B cell (primary cell): Measurements from ENCODE around the gene SLC9A5. TPM values are rescaled to one million over a fixed set of nuclear protein-coding genes. Genes with fewer than 3 reads are reported as not detected.

Experiments used
- ATAC-seq: fragments of 200-7000 bp; cut with Tn5 transposase; one replicate; pipeline ENCODE4 v1.10.0; 2021; ENCODE audit warnings: low read depth, mild to moderate bottlenecking, moderate number of reproducible peaks, moderate library complexity
- CTCF ChIA-PET: fragments of 350-600 bp; sonication (Branson Sonifier 250); formaldehyde crosslinking; loops from one replicate; lab custom pipeline; 2021; ENCODE audit warnings: antibody characterized with exemption, inconsistent platforms; lab: Charles Lee
- POLR2A ChIA-PET: fragments of 350-600 bp; sonication (Branson Sonifier 250); formaldehyde crosslinking; loops from one replicate; lab custom pipeline; 2021; ENCODE audit warnings: antibody characterized with exemption; lab: Charles Lee
- DNase-seq: peaks from one replicate; pipeline ENCODE4 v3.0.0; 2013
- H2AFZ ChIP-seq: 2 replicates; pipeline ENCODE4 v1.6.1; 2012; ENCODE audit warnings: mild to moderate bottlenecking, low read depth, low read length; ENCODE audit not compliant: insufficient read depth, poor library complexity, severe bottlenecking
- H3K27ac ChIP-seq, 2 donors: 1 replicate in 1 of 2; 2 replicates in 1 of 2; pipeline ENCODE4 v1.5.1; 2012 to 2013; ENCODE audit warnings: low read length in 2 of 2, mild to moderate bottlenecking in 2 of 2, moderate library complexity in 1 of 2
- H3K27me3 ChIP-seq, 4 experiments: fragments of 200-600 bp in 1 of 4; sonication (generic) in 1 of 4; replicated peaks in 1 of 4; 1 replicate in 2 of 4; 2 replicates in 2 of 4; pipeline versions ENCODE4 v1.6.1 to v1.7.0; 2013 to 2016; ENCODE audit warnings: low read length in 3 of 4, mild to moderate bottlenecking in 2 of 4, mixed read lengths in 1 of 4, moderate library complexity in 1 of 4; ENCODE audit not compliant: insufficient read depth in 4 of 4, control insufficient read depth in 3 of 4; ENCODE audit errors: control extremely low read depth in 1 of 4
- H3K36me3 ChIP-seq, 2 experiments: replicated peaks in 1 of 2; 1 replicate in 1 of 2; 2 replicates in 1 of 2; pipeline versions ENCODE4 v1.6.1 to v1.7.1; 2013; ENCODE audit warnings: low read length in 1 of 2; ENCODE audit not compliant: insufficient read depth in 2 of 2, control insufficient read depth in 1 of 2; ENCODE audit errors: control extremely low read depth in 1 of 2, extremely low read depth in 1 of 2
- H3K4me1 ChIP-seq, 2 donors: fragments of 200-600 bp in 1 of 2; sonication (generic) in 1 of 2; 1 replicate in 1 of 2; 2 replicates in 1 of 2; pipeline versions ENCODE4 v1.5.1 to v1.6.1; 2013 to 2017; ENCODE audit warnings: low read length in 2 of 2; ENCODE audit not compliant: control insufficient read depth in 2 of 2, insufficient read depth in 2 of 2
- H3K4me2 ChIP-seq: replicated peaks from 2 replicates; pipeline ENCODE3; 2012; ENCODE audit warnings: mild to moderate bottlenecking, low read depth, low read length; ENCODE audit not compliant: poor library complexity, severe bottlenecking
- H3K4me3 ChIP-seq, 5 experiments: fragments of 200-600 bp in 1 of 5; sonication (generic) in 1 of 5; 1 replicate in 3 of 5; 2 replicates in 2 of 5; pipeline versions ENCODE4 v1.5.1 to v1.7.0; 2011 to 2016; ENCODE audit warnings: low read length in 4 of 5, mild to moderate bottlenecking in 4 of 5, low read depth in 2 of 5, control low read depth in 1 of 5, moderate library complexity in 1 of 5; ENCODE audit not compliant: insufficient read depth in 1 of 5; ENCODE audit errors: control extremely low read depth in 1 of 5, extremely low read depth in 1 of 5
- H3K79me2 ChIP-seq: fragments of 200-600 bp; sonication (generic); one replicate; pipeline ENCODE4 v1.6.0; 2016; ENCODE audit warnings: low read length; ENCODE audit not compliant: control insufficient read depth, insufficient read depth
- H3K9ac ChIP-seq: fragments of 200-600 bp; sonication (generic); 2 replicates; pipeline ENCODE4 v1.6.1; 2017; ENCODE audit warnings: mild to moderate bottlenecking, low read length, moderate library complexity
- H3K9me3 ChIP-seq, 3 donors: one replicate each; pipeline versions ENCODE4 v1.6.1 to v1.7.1; 2013; ENCODE audit warnings: low read length in 2 of 3; ENCODE audit not compliant: control insufficient read depth in 2 of 3, insufficient read depth in 1 of 3; ENCODE audit errors: control extremely low read depth in 1 of 3
- H4K20me1 ChIP-seq: 2 replicates; pipeline ENCODE4 v1.6.0; 2012; ENCODE audit warnings: mild to moderate bottlenecking, low read length; ENCODE audit not compliant: insufficient read depth, control insufficient read depth, poor library complexity, severe bottlenecking
- H3K27ac Mint-ChIP-seq: one replicate; pipeline ENCODE4 v1.8.0; 2021; ENCODE audit warnings: mixed read lengths
- H3K27me3 Mint-ChIP-seq: one replicate; pipeline ENCODE4 v1.8.0; 2021; ENCODE audit warnings: mixed read lengths
- H3K4me1 Mint-ChIP-seq: one replicate; pipeline ENCODE4 v1.8.0; 2021; ENCODE audit warnings: mixed read lengths
- H3K4me3 Mint-ChIP-seq: one replicate; pipeline ENCODE4 v1.8.0; 2021; ENCODE audit warnings: mixed read lengths
- H3K9me3 Mint-ChIP-seq: one replicate; pipeline ENCODE4 v1.8.0; 2022; ENCODE audit warnings: mixed read lengths; ENCODE audit not compliant: insufficient read depth
- EZH2 ChIP-seq: IDR thresholded peaks from 2 replicates; pipeline ENCODE4 v1.6.1; 2012; ENCODE audit warnings: borderline replicate concordance, low read depth, mild to moderate bottlenecking, moderate library complexity, low read length; ENCODE audit not compliant: insufficient read depth, poor library complexity, severe bottlenecking
- WGBS: methylation state at CpG from one replicate; pipeline ENCODE4 v1.1.5; 2013; ENCODE audit warnings: missing lambda C conversion rate; ENCODE audit not compliant: insufficient coverage; 5-methylcytosine and 5-hydroxymethylcytosine counted together
- intact Hi-C: fragments of 100-400 bp; cut with micrococcal nuclease; formaldehyde crosslinking; loops from one replicate; pipeline ENCODE4 v1.10.0; 2022
- polyA plus RNA-seq: library from polyadenylated mRNA; depleted of rRNA; stranded (reverse); fragments of >200 nt; gene quantifications from 2 replicates; pipeline ENCODE4 v1.2.3, GENCODE V29; 2012
- total RNA-seq, 2 donors: library from RNA; stranded (reverse); fragments of 120-200 nt in 1 of 2; gene quantifications; 1 replicate in 1 of 2; 2 replicates in 1 of 2; pipeline versions ENCODE4 v1.2.3 to v1.2.4, GENCODE V29; 2013 to 2022
- TF ChIP-seq, protein P1 (sequence below): fragments of 200-600 bp; IDR thresholded peaks from one replicate; pipeline ENCODE4 v1.8.0; 2022; ENCODE audit warnings: antibody characterized with exemption, mild to moderate bottlenecking

Gene SLC9A5
- total and polyA plus RNA-seq, 2 donors (not counting 1 experiment from before 2014, with no cell fraction given) = 1.7 TPM

DNA sequence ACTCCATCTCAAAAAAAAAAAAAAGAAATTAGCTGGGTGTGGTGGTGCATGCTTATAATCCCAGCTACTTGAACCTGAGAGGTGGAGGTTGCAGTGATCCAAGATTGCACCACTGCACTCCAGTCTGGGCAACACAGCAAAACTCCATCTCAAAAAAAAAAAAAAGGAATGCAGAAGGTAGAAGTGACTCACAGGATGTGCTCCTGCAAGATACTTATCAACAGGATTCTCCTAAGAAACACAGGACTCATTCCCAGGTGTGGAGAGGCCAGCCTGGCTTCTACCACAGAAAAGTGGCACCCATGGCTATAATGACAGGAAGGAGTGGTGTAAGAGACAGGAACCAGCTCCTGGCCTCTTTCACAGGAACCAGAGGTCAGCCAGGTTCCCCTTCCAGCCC, 36.0 kb upstream of the SLC9A5 start:
- Histone ChIP-seq H3K9me3 (no peaks in the 10 kb centered on the region), H3K4me1 (no peaks in the 10 kb centered on the region), H2AFZ (no peak overlapping the region), H3K27ac (no peak overlapping the region), H3K4me3 (no peak overlapping the region), H3K9ac (no peak overlapping the region), H3K4me2 (no peak overlapping the region), H3K27me3 (no peaks in the 10 kb centered on the region), H4K20me1 (no peaks in the 10 kb centered on the region), H3K79me2 (no peaks in the 10 kb centered on the region), H3K36me3 (no peaks in the 10 kb centered on the region)
- Mint-ChIP-seq H3K9me3 (no peaks in the 10 kb centered on the region), H3K27ac (no peak overlapping the region), H3K4me3 (no peak overlapping the region), H3K4me1 (no peaks in the 10 kb centered on the region), H3K27me3 (no peaks in the 10 kb centered on the region)
- TF ChIP-seq, protein P1, sequence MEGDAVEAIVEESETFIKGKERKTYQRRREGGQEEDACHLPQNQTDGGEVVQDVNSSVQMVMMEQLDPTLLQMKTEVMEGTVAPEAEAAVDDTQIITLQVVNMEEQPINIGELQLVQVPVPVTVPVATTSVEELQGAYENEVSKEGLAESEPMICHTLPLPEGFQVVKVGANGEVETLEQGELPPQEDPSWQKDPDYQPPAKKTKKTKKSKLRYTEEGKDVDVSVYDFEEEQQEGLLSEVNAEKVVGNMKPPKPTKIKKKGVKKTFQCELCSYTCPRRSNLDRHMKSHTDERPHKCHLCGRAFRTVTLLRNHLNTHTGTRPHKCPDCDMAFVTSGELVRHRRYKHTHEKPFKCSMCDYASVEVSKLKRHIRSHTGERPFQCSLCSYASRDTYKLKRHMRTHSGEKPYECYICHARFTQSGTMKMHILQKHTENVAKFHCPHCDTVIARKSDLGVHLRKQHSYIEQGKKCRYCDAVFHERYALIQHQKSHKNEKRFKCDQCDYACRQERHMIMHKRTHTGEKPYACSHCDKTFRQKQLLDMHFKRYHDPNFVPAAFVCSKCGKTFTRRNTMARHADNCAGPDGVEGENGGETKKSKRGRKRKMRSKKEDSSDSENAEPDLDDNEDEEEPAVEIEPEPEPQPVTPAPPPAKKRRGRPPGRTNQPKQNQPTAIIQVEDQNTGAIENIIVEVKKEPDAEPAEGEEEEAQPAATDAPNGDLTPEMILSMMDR = no peak
- no peak for TF ChIP-seq EZH2
- ChIA-PET POLR2A (no interaction called here), CTCF (interaction anchor here (0.6 kb wide), 1 partner anchor 604 kb away, joined by 3 read pairs; no protein-coding TSS in a partner anchor)
- intact Hi-C loops = no loop called here
- ATAC-seq (no peak), DNase-seq (no peak)

DNA sequence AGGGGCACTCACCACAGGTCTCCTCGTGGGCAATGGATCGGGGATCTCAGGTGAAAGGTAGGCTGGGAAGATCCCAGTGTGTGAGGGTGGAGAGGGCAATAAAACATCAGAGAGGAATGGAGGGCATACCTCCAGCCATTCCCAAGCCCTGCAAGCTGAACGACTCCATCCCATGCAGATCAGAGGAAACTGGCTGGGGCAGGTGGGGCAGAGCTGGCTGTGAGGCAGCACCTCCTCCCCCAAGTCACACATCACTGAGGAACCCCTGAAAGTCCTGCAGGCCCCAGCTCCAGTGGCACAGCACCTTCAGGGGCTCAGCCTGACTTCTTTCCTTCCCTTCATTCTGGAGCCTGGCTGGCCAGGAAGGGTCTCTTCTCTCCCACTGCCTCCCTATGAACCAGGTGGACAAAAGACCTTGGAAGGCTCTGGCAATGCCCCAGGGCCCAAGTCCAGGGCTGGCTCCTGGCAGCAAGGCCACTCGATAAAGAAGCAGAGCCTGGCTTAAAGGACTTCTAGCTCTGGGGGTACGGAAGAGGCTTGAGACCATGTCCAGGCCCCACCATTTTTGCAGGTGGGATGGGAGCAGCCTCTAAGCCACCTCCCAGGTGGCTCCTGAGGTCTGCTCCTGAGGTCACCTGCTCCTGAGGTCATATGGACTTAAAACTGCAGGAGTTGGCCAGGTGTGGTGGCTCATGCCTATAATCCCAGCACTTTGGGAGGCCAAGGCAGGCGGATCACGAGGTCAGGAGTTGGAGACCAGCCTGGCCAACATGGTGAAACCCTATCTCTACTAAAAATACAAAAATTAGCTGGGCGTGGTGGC, 35.4 kb upstream of the SLC9A5 start:
- Histone ChIP-seq H3K27ac (no peak overlapping the region), H3K79me2 (no peaks in the 10 kb centered on the region), H3K4me2 (no peak overlapping the region), H3K36me3 (no peaks in the 10 kb centered on the region), H3K4me3 (no peak overlapping the region), H3K9me3 (no peaks in the 10 kb centered on the region), H3K4me1 (no peaks in the 10 kb centered on the region), H4K20me1 (no peaks in the 10 kb centered on the region), H3K9ac (no peak overlapping the region), H3K27me3 (no peaks in the 10 kb centered on the region), H2AFZ (no peak overlapping the region)
- Mint-ChIP-seq H3K4me3 (no peak overlapping the region), H3K4me1 (no peaks in the 10 kb centered on the region), H3K27me3 (no peaks in the 10 kb centered on the region), H3K27ac (no peak overlapping the region), H3K9me3 (no peaks in the 10 kb centered on the region)
- WGBS = 83% methylated on average over 3 of the region's 8 CpGs
- intact Hi-C loops = no loop called here
- TF ChIP-seq EZH2 = no peak
- TF ChIP-seq, protein P1 = no peak
- ATAC-seq = no peak
- DNase-seq = no peak
- POLR2A ChIA-PET = no interaction called here
- CTCF ChIA-PET = no interaction called here
